K562 (cell line): ENCODE results near the gene NKX1-2. TPM values are rescaled to one million over a fixed set of nuclear protein-coding genes. Genes with fewer than 3 reads are reported as not detected.

Experiments
- ATAC-seq: fragments of 200-7000 bp; cut with Tn5 transposase; 3 replicates; pipeline ENCODE4 v1.9.1; 2020; ENCODE audit warnings: moderate library complexity
- BruUV-seq: library from RNA; stranded (reverse); fragments of 400-500 nt; replicated peaks from 2 replicates; lab custom pipeline; 2021; lab: Mats Ljungman, UMichigan
- CTCF ChIA-PET: fragments of 300-600 bp; formaldehyde crosslinking; extraction: SDS; loops from one replicate; lab custom pipeline; 2021; ENCODE audit warnings: low intra/inter-chr PET ratio; lab: Yijun Ruan, JAX
- POLR2A ChIA-PET: fragments of 300-600, 350-650 bp; sonication (Branson Sonifier 250); formaldehyde crosslinking; extraction: SDS; loops from one replicate; lab custom pipeline; 2021; ENCODE audit warnings: antibody characterized with exemption, inconsistent platforms; lab: Yijun Ruan, JAX
- DNase-seq, 4 experiments: peaks; one replicate each; pipeline versions ENCODE4 v3.0.0 to v3.0.0-alpha.2; 2011 to 2018; ENCODE audit warnings: low spot score in 3 of 4, mixed read lengths in 3 of 4; ENCODE audit errors: extremely low read depth in 1 of 4
- FAIRE-seq: peaks from 2 replicates; lab custom pipeline; 2011; peaks lifted over from hg19 to GRCh38; lab: Jason Lieb, UNC
- H2AFZ ChIP-seq: 2 replicates; pipeline ENCODE4 v1.6.0; 2011; ENCODE audit warnings: low read depth, low read length, control low read depth, inconsistent platforms
- H3K27ac ChIP-seq: fragments of 200-600 bp; 3 replicates; pipeline ENCODE4 v1.8.0; 2011; ENCODE audit warnings: low read depth, mild to moderate bottlenecking, control low read depth, inconsistent platforms, low read length, moderate library complexity, mixed read lengths; ENCODE audit errors: extremely low read depth
- H3K27me3 ChIP-seq, 2 experiments: fragments of 300-600 bp in 1 of 2; 2 replicates in 1 of 2; 3 replicates in 1 of 2; pipeline versions ENCODE4 v1.6.0 to v1.8.0; 2011; ENCODE audit warnings: inconsistent platforms in 2 of 2, low read length in 2 of 2, mild to moderate bottlenecking in 1 of 2, mixed read lengths in 1 of 2, moderate library complexity in 1 of 2; ENCODE audit not compliant: control insufficient read depth in 2 of 2, insufficient read depth in 2 of 2
- H3K36me3 ChIP-seq: fragments of 300-600 bp; 3 replicates; pipeline ENCODE4 v1.8.0; 2011; ENCODE audit warnings: mild to moderate bottlenecking, low read length, inconsistent platforms; ENCODE audit not compliant: control insufficient read depth, insufficient read depth
- H3K4me1 ChIP-seq, 2 experiments: fragments of 200-600 bp in 1 of 2; replicated peaks in 1 of 2; 2 replicates in 1 of 2; 3 replicates in 1 of 2; pipeline versions ENCODE4 v1.5.1 to v1.8.0; 2011; ENCODE audit warnings: inconsistent platforms in 2 of 2, low read length in 2 of 2, mild to moderate bottlenecking in 1 of 2, mixed read lengths in 1 of 2, moderate library complexity in 1 of 2; ENCODE audit not compliant: control insufficient read depth in 2 of 2, insufficient read depth in 2 of 2
- H3K4me2 ChIP-seq: 2 replicates; pipeline ENCODE4 v1.6.1; 2011; ENCODE audit warnings: low read length, control low read depth, inconsistent platforms, mixed read lengths; ENCODE audit not compliant: insufficient read depth
- H3K4me3 ChIP-seq: fragments of 200-600 bp; sonication (generic), shearing (Covaris generic); 2 replicates; pipeline ENCODE4 v1.5.1; 2016; ENCODE audit warnings: control low read depth, inconsistent platforms
- H3K79me2 ChIP-seq: fragments of 200-600 bp; 3 replicates; pipeline ENCODE4 v1.8.0; 2011; ENCODE audit warnings: low read length, inconsistent platforms; ENCODE audit not compliant: control insufficient read depth, insufficient read depth
- H3K9ac ChIP-seq, 2 experiments: 2 replicates each; pipeline versions ENCODE4 v1.6.0 to v1.6.1; 2011; ENCODE audit warnings: low read depth in 2 of 2, low read length in 2 of 2, control low read depth in 1 of 2, inconsistent platforms in 1 of 2, mild to moderate bottlenecking in 1 of 2, mixed read lengths in 1 of 2; ENCODE audit not compliant: insufficient read depth in 1 of 2
- H3K9me1 ChIP-seq: one replicate; pipeline ENCODE4 v1.6.0; 2011; ENCODE audit warnings: inconsistent platforms, mild to moderate bottlenecking, low read length, moderate library complexity; ENCODE audit not compliant: control insufficient read depth, insufficient read depth
- H3K9me3 ChIP-seq: replicated peaks from 2 replicates; pipeline ENCODE4 v1.5.1; 2011; ENCODE audit warnings: low read depth, low read length, inconsistent platforms; ENCODE audit not compliant: control insufficient read depth, insufficient read depth
- H4K20me1 ChIP-seq: replicated peaks from 2 replicates; pipeline ENCODE4 v1.6.1; 2011; ENCODE audit warnings: low read length, inconsistent platforms, mixed read lengths; ENCODE audit not compliant: control insufficient read depth, insufficient read depth
- ELF1 ChIP-seq: fragments of 200-800 bp; sonication (Bioruptor generic); IDR thresholded peaks from 2 replicates; pipeline ENCODE4 v1.6.1; 2016; ENCODE audit warnings: missing genetic modification characterization, missing compliant biosample characterization
- EP400 ChIP-seq: fragments of 450-650 bp; IDR thresholded peaks from 2 replicates; pipeline ENCODE4 v1.6.1; 2017; ENCODE audit warnings: antibody characterized with exemption, mild to moderate bottlenecking, moderate library complexity
- SPI1 ChIP-seq: IDR thresholded peaks from 2 replicates; pipeline ENCODE4 v1.6.1; 2011; ENCODE audit warnings: low read depth, low read length, control low read depth, borderline replicate concordance
- ZNF347 ChIP-seq: fragments of 450-650 bp; formaldehyde crosslinking; IDR thresholded peaks from 2 replicates; pipeline ENCODE4 v1.4.0; 2020; ENCODE audit warnings: low read depth, mild to moderate bottlenecking, moderate library complexity
- WGBS: fragments of 100-300 bp; shearing (Covaris generic); methylation state at CpG from one replicate; pipeline ENCODE4 v1.1.6; 2016; ENCODE audit warnings: low coverage, mixed read lengths; ENCODE audit not compliant: insufficient coverage; ENCODE audit errors: missing lambda C conversion rate; 5-methylcytosine and 5-hydroxymethylcytosine counted together
- in situ Hi-C: fragments of 300-500 bp; cut with MboI; formaldehyde crosslinking; loops from 4 replicates; pipeline ENCODE4 v1.15.0; 2018; ENCODE audit warnings: inconsistent platforms, mixed read lengths
- intact Hi-C: fragments of 100-400 bp; cut with micrococcal nuclease; formaldehyde crosslinking; loops from 2 replicates; pipeline ENCODE4 v1.14.2; 2022
- polyA plus RNA-seq, 8 experiments: library from polyadenylated mRNA; depleted of rRNA in 4 of 8; stranded (reverse) in 5 of 8; unstranded in 3 of 8; fragments of >200 nt; fragmentation: Nextera tagmentation in 2 of 8; fragmentation: Illumina TruSeq in 1 of 8; extraction: Ambion mirVana in 2 of 8; extraction: Trizol in 1 of 8; gene quantifications; 2 replicates each; pipeline versions ENCODE4 v1.2.1 to v1.2.3, GENCODE V29; 2011 to 2014; ENCODE audit warnings: inconsistent platforms in 1 of 8, missing spikeins in 1 of 8
- total RNA-seq, 7 experiments: library from RNA; depleted of rRNA in 6 of 7; stranded (reverse); fragments of >200 nt in 6 of 7; fragmentation: Illumina TruSeq in 2 of 7; extraction: Trizol in 2 of 7; gene quantifications; 2 replicates each; pipeline versions ENCODE4 v1.2.1 to v1.2.3, GENCODE V29; 2011 to 2021; ENCODE audit warnings: low replicate concordance in 1 of 7

NKX1-2 gene
- total and polyA plus RNA-seq, 9 of the 15 experiments (the other 6 are each of a cell fraction or from before 2014, with no cell fraction given), result not detected

GRCh38 chr10:124465003-124465776 lies 15.4 kb upstream of the NKX1-2 start:
- DNase-seq, result peak in 1 of 4 experiments; percentile 39
- Histone ChIP-seq H2AFZ (peak overlapping the region; percentile 72), H3K4me3 (no peak overlapping the region), H3K9me3 (no peaks in the 10 kb centered on the region), H3K9me1 (no peaks in the 10 kb centered on the region), H3K79me2 (peaks cover 16% of the 10 kb centered on the region), H3K9ac (peak overlapping the region; percentile 20 to 73; a peak in 2 of 4 replicates), H3K4me1 (peaks cover 24 to 42% of the 10 kb centered on the region in 2 experiments), H3K27me3 (no peaks in the 10 kb centered on the region), H3K4me2 (peak overlapping the region; percentile 63), H3K36me3 (no peaks in the 10 kb centered on the region), H4K20me1 (no peaks in the 10 kb centered on the region), H3K27ac (peak overlapping the region; percentile 35; the same call in 2 of the 3 replicates)
- no TSS peak for BruUV-seq
- TF ChIP-seq EP400, result no peak
- 0 out of 2 replicates have a peak, but pooled peaks have one; percentile 17 for TF ChIP-seq ELF1 (tag)
- TF ChIP-seq ZNF347 (CRISPR knock-in tag), result no peak
- TF ChIP-seq SPI1, result peak; percentile 92
- FAIRE-seq, result peak; percentile 56
- intact Hi-C loops (loop anchor here (5.0 kb wide), 1 partner anchor 48 kb away; the partner anchor contains the start of gene OAT), in situ Hi-C loops (no loop called here)
- ChIA-PET CTCF (interaction anchor here (0.6 kb wide), 1 partner anchor 76 kb away, joined by 3 read pairs; no protein-coding TSS in a partner anchor), POLR2A (no interaction called here)
- WGBS, result 38% methylated on average over 14 of the region's 17 CpGs
- peak; percentile 42 for ATAC-seq
